Esophagus squamous epithelium (tissue), 5 donors: ENCODE data around the gene CRADD. TPM values are rescaled to one million over a fixed set of nuclear protein-coding genes. Genes with fewer than 3 reads are reported as not detected.

Experiments used
- DNase-seq: peaks from one replicate; lab custom pipeline; 2025; lab: John Stamatoyannopoulos, UW
- H3K27ac ChIP-seq, 4 donors: fragments of 200-600 bp; sonication (generic); one replicate each; pipeline ENCODE4 v1.5.1; 2016 to 2019; ENCODE audit warnings: mild to moderate bottlenecking in 1 of 4
- H3K27me3 ChIP-seq, 4 donors: fragments of 200-600 bp; sonication (generic); 1 replicate in 3 of 4; 2 replicates in 1 of 4; pipeline versions ENCODE4 v1.5.1 to v1.6.0; 2017 to 2021; ENCODE audit warnings: antibody characterized with exemption in 1 of 4
- H3K36me3 ChIP-seq, 3 donors: fragments of 200-600 bp; sonication (generic); one replicate each; pipeline ENCODE4 v1.5.1; 2016 to 2019
- H3K4me1 ChIP-seq, 3 donors: fragments of 200-600 bp; sonication (generic); one replicate each; pipeline ENCODE4 v1.5.1; 2017 to 2019
- H3K4me3 ChIP-seq, 4 donors: fragments of 200-600 bp; sonication (generic); 1 replicate in 3 of 4; 2 replicates in 1 of 4; pipeline ENCODE4 v1.5.1; 2016 to 2019; ENCODE audit warnings: mild to moderate bottlenecking in 2 of 4, moderate library complexity in 1 of 4
- H3K9me3 ChIP-seq, 3 donors: fragments of 200-600 bp; sonication (generic); one replicate each; pipeline ENCODE4 v1.5.1; 2016 to 2019
- POLR2A ChIP-seq, 4 donors: fragments of 450-650 bp; IDR thresholded peaks; one replicate each; pipeline ENCODE4 v1.6.1; 2017; ENCODE audit warnings: antibody characterized with exemption in 4 of 4, mild to moderate bottlenecking in 4 of 4, moderate library complexity in 3 of 4
- WGBS, 2 donors: methylation state at CpG; one replicate each; pipeline ENCODE4 v1.1.5; 2018; 5-methylcytosine and 5-hydroxymethylcytosine counted together
- intact Hi-C: fragments of 100-400 bp; cut with DNase I; formaldehyde crosslinking; loops from one replicate; pipeline ENCODE4 v1.15.0; 2022
- total RNA-seq, 4 donors: library from RNA; depleted of rRNA; stranded (reverse); fragments of >200 nt; gene quantifications; one replicate each; pipeline ENCODE4 v1.1.0, GENCODE V29; 2016
- TF ChIP-seq, protein P1 (sequence below), 6 experiments: fragments of 450-650 bp in 4 of 6; fragments of 200-600 bp in 2 of 6; sonication (generic) in 2 of 6; IDR thresholded peaks; one replicate each; pipeline ENCODE4 v1.5.1; 2016 to 2019; ENCODE audit warnings: antibody characterized with exemption in 6 of 6, mild to moderate bottlenecking in 4 of 6, moderate library complexity in 4 of 6
- donor health status: DM: yes; HTN: yes; CAD: no.

Gene CRADD
- total RNA-seq, 4 donors from 2014 or later: 20.2 to 22.9 (median 21.7) TPM

DNA sequence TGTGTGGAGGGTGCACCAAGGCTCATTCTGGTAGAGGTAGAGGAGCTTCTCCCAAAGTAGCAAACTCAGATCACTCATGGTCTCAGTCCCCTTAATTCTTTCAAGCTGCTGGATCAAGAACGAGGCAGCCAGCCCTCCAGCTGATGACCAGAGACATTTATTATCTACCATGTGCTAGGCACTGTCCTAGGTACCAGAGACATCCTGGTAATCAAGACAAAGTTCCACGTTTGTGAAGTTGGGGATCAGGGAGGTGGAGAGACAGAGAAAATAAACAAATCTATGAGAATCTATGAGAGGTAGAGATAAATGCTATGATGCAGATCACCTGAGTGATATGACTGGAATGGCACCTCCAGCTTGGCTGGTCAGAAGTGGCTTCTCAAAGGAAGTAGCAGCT is 130.2 kb downstream of the CRADD start:
- H3K36me3 ChIP-seq: no peaks in the 10 kb centered on the region
- H3K27ac ChIP-seq: no peak overlapping the region
- intact Hi-C loops: no loop called here
- H3K27me3 ChIP-seq: no peaks in the 10 kb centered on the region
- TF ChIP-seq, protein P1, sequence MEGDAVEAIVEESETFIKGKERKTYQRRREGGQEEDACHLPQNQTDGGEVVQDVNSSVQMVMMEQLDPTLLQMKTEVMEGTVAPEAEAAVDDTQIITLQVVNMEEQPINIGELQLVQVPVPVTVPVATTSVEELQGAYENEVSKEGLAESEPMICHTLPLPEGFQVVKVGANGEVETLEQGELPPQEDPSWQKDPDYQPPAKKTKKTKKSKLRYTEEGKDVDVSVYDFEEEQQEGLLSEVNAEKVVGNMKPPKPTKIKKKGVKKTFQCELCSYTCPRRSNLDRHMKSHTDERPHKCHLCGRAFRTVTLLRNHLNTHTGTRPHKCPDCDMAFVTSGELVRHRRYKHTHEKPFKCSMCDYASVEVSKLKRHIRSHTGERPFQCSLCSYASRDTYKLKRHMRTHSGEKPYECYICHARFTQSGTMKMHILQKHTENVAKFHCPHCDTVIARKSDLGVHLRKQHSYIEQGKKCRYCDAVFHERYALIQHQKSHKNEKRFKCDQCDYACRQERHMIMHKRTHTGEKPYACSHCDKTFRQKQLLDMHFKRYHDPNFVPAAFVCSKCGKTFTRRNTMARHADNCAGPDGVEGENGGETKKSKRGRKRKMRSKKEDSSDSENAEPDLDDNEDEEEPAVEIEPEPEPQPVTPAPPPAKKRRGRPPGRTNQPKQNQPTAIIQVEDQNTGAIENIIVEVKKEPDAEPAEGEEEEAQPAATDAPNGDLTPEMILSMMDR (IDR thresholded peaks at IDR 0.05): no peak
- TF ChIP-seq POLR2A (IDR thresholded peaks at IDR 0.05): no peak
- no peak for DNase-seq
- peaks cover 4 to 71% (median 39%) of the 10 kb centered on the region in 3 donors for H3K4me1 ChIP-seq
- WGBS, 2 donors: 77 to 81% methylated on average over 2 of the region's 2 CpGs
- no peaks in the 10 kb centered on the region for H3K9me3 ChIP-seq
- no peak overlapping the region for H3K4me3 ChIP-seq

DNA sequence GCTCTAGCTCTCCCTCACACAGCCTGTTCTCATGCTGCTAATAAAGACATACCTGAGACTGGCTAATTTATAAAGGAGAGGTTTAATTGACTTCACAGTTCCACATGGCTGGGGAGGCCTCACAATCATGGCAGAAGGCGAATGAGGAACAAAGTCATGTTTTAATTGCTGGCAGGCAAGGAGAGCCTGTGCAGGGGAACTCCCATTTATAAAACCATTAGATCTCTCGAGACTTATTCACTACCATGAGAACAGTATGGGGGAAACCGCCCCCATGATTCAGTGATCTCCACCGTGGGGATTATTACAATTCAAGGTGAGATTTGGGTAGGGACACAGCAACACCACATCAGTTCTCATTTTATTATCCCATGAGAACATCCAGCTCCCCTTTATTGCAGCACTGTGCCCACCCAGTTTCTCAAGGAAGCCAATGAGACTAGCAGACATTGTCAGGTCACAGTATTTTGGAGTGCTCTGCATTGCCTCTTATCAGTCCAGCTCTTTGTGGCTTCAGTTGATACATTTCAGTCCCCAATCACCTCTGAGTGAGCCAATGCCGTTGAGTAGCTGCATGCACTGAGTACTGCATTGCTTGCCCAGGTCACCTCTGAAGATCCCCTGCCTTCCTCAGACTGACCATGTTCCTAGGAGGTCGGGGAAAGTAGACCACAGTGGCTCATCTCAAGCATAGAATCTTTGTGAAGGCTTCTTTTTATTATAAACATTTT is 131.2 kb downstream of the CRADD start:
- no peak for TF ChIP-seq POLR2A (IDR thresholded peaks at IDR 0.05)
- TF ChIP-seq, protein P1 (IDR thresholded peaks at IDR 0.05): no peak
- intact Hi-C loops: no loop called here
- H3K4me3 ChIP-seq: no peak overlapping the region
- H3K9me3 ChIP-seq: no peaks in the 10 kb centered on the region
- 84 to 88% methylated on average over 6 of the region's 6 CpGs for WGBS, 2 donors
- H3K27me3 ChIP-seq: no peaks in the 10 kb centered on the region
- no peak for DNase-seq
- H3K36me3 ChIP-seq: no peaks in the 10 kb centered on the region
- H3K4me1 ChIP-seq: peaks cover under 1 to 71% (median 39%) of the 10 kb centered on the region in 3 donors
- no peak overlapping the region for H3K27ac ChIP-seq

DNA sequence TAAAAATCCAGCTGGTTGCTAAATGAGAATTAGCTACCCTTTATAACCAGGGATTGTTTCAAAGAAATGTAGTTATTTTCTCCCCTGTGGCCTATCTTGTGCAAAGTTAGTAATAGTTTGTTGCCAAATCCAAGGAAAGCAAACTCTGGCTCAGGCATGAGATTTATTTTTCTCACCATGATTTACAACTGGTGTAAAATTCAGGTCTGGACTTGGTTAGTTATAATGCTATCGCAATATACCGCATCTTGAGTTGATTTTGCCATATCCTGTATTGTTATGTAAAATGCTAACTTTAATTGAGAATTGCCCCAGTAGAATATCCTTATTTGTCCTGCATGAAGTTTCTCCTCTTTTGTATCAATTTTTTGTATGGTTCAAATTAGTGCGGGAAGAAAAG is 135.5 kb downstream of the CRADD start:
- peak overlapping the region; percentile 73 to 89 (median 84) for H3K27ac ChIP-seq
- H3K9me3 ChIP-seq: no peaks in the 10 kb centered on the region
- DNase-seq: no peak
- peaks cover 3 to 69% (median 34%) of the 10 kb centered on the region in 3 donors for H3K4me1 ChIP-seq
- H3K27me3 ChIP-seq: no peaks in the 10 kb centered on the region
- H3K4me3 ChIP-seq: no peak overlapping the region
- intact Hi-C loops: no loop called here
- H3K36me3 ChIP-seq: no peaks in the 10 kb centered on the region
- 49 to 56% methylated on average over 3 of the region's 3 CpGs for WGBS, 2 donors
- no peak for TF ChIP-seq POLR2A (IDR thresholded peaks at IDR 0.05)
- TF ChIP-seq, protein P1 (IDR thresholded peaks at IDR 0.05): no peak

DNA sequence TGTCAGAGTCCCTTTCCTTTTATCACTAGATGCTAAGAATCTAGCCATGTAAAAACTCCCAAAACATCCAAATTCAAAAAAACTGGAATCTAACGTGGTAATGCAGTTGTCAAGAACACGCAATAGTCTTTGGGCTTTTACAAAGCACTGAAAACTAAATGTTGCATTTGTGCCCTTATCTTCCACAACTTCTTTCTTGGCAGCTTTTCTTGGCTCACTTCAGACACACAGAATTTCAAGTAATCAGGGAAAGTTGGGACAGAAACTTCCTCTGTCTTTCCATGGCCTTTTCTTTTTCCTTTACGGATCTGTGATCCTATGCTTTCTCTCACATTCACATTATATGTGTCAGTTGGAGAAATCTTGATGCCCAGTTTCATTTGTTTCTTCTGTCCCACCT is 136.0 kb downstream of the CRADD start:
- Histone ChIP-seq H3K4me1 (peaks cover 4 to 75% (median 38%) of the 10 kb centered on the region in 3 donors), H3K9me3 (no peaks in the 10 kb centered on the region), H3K4me3 (no peak overlapping the region), H3K27me3 (no peaks in the 10 kb centered on the region), H3K36me3 (no peaks in the 10 kb centered on the region), H3K27ac (peak overlapping the region; percentile 73 to 89 (median 84))
- TF ChIP-seq, protein P1 (IDR thresholded peaks at IDR 0.05): no peak
- TF ChIP-seq POLR2A (IDR thresholded peaks at IDR 0.05): no peak
- no peak for DNase-seq
- 32 to 62% methylated on average over 3 of the region's 3 CpGs for WGBS, 2 donors
- intact Hi-C loops: no loop called here

DNA sequence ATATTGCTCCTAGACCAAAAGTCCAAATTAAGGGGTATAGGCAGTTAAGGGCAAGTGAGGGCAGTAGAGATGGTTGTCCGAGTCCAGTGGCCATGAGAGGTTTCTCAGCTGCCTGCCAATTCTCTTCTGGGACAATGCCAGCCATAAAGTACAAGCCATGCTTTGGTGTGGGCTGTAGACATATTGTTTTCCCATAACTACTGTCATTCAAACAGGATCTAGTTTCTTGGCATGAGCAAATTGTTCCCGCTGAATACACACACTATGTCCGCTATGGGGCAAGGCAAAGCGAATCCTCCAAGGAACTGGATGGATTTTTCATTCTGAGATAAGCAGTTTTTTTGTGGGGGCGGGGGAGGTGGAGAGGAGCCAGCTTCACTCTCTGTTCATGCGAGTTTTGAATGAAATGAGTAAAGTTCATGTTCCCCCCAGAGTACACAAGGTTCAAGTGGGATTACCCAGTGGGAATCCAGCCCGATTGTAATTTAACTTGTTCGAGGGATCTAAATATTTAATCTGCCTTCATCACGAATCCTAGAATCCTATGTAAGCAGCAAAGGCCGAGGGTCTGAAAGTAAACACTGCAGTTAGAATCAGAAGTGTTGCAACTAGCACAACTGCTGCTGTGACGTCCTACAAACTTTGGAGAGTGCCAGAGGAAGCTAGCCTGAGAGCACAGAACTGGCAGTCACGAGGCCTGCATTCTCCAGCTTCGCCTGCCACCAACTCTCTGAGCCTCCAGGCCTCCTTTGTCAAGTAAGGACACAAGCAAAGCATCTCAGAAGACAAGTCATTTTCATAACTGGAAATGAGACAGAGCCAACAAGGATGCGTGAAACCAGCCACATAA is 137.0 kb downstream of the CRADD start:
- WGBS, 2 donors: 36 to 64% methylated on average over 14 of the region's 14 CpGs
- no peaks in the 10 kb centered on the region for H3K9me3 ChIP-seq
- TF ChIP-seq, protein P1 (IDR thresholded peaks at IDR 0.05): peak in 1 of 6 experiments; percentile 10
- TF ChIP-seq POLR2A (IDR thresholded peaks at IDR 0.05): no peak
- peaks cover 12 to 83% (median 47%) of the 10 kb centered on the region in 3 donors for H3K4me1 ChIP-seq
- H3K27ac ChIP-seq: peak overlapping the region; percentile 73 to 89 (median 84)
- H3K27me3 ChIP-seq: no peaks in the 10 kb centered on the region
- DNase-seq: no peak
- H3K36me3 ChIP-seq: no peaks in the 10 kb centered on the region
- intact Hi-C loops: no loop called here
- peak overlapping the region in 1 of 4 donors; percentile 22 for H3K4me3 ChIP-seq
